Measurements from ENCODE around the gene TICRR. TPM values are rescaled to one million over a fixed set of nuclear protein-coding genes. Genes with fewer than 3 reads are reported as not detected.

TICRR gene
- total and polyA plus RNA-seq, 9 donors, result 0.08 to 0.32 (median 0.25) TPM

DNA sequence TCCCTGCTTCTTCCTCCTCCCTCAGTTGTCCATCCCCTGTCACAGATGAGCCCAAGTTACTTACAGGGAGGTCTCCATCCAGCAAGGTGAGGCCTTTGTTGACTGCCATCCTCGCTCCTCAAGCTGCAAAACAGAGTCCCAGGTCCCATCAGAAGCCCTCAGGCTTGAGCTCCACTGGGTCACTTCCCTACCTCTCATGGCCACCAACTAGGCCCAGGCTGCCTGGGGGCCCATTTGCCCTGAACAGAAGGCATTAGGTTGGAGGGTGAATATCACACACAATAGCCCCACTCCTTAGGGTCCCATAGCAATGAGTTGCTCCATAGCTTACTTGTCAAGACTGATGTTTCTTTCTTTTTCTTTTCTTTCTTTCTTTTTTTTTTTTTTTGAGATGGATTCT is 102.1 kb downstream of the TICRR start:
- Histone ChIP-seq H3K4me3 (no peak overlapping the region), H3K27me3 (no peaks in the 10 kb centered on the region), H3K9me3 (no peaks in the 10 kb centered on the region), H3K36me3 (no peaks in the 10 kb centered on the region), H3K4me1 (ENCODE audit: insufficient read depth) (peaks cover 19% of the 10 kb centered on the region), H3K27ac (no peak overlapping the region)
- 90 to 100% (median 90%) methylated on average over 1 of the region's 1 CpG for WGBS, 3 donors
- TF ChIP-seq, protein P1, sequence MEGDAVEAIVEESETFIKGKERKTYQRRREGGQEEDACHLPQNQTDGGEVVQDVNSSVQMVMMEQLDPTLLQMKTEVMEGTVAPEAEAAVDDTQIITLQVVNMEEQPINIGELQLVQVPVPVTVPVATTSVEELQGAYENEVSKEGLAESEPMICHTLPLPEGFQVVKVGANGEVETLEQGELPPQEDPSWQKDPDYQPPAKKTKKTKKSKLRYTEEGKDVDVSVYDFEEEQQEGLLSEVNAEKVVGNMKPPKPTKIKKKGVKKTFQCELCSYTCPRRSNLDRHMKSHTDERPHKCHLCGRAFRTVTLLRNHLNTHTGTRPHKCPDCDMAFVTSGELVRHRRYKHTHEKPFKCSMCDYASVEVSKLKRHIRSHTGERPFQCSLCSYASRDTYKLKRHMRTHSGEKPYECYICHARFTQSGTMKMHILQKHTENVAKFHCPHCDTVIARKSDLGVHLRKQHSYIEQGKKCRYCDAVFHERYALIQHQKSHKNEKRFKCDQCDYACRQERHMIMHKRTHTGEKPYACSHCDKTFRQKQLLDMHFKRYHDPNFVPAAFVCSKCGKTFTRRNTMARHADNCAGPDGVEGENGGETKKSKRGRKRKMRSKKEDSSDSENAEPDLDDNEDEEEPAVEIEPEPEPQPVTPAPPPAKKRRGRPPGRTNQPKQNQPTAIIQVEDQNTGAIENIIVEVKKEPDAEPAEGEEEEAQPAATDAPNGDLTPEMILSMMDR (IDR thresholded peaks at IDR 0.05), result no peak
- TF ChIP-seq EP300 (IDR thresholded peaks at IDR 0.05) (no peak), POLR2A (IDR thresholded peaks at IDR 0.05) (no peak)
- no peak for DNase-seq
- intact Hi-C loops (cut with DNase I), result no loop called here

Other genes starting within 250 kb of the TICRR start
- gene POLG, start 240.6 kb upstream of the TICRR start, total RNA-seq, result 10 to 100 TPM; 33.0 to 52.0 (median 43.0) TPM
- 10 to 100 TPM; 19.8 to 25.0 TPM for gene POLG, start 240.6 kb upstream of the TICRR start, polyA plus RNA-seq
- gene RHCG, start 78.9 kb upstream of the TICRR start, total RNA-seq, result under 1 TPM in 2 of 7 donors, not detected in 5; 0.23 to 0.67 TPM
- gene RHCG, start 78.9 kb upstream of the TICRR start, polyA plus RNA-seq, result not detected
- gene KIF7, start 80.0 kb downstream of the TICRR start, total RNA-seq, result 10 to 100 TPM in 6 of 7 donors, 1 to 10 TPM in 1; 4.3 to 16.3 (median 12.8) TPM
- gene KIF7, start 80.0 kb downstream of the TICRR start, polyA plus RNA-seq, result 1 to 10 TPM; 1.5 to 9.0 TPM
- gene PLIN1, start 103.9 kb downstream of the TICRR start, total RNA-seq, result 1 to 10 TPM in 5 of 7 donors, under 1 TPM in 2; 0.82 to 4.6 (median 1.0) TPM
- gene PLIN1, start 103.9 kb downstream of the TICRR start, polyA plus RNA-seq, result 1 to 10 TPM; 1.2 to 5.4 TPM
- gene PEX11A, start 115.3 kb downstream of the TICRR start, total RNA-seq, result 10 to 100 TPM; 10.9 to 17.6 (median 12.3) TPM
- gene PEX11A, start 115.3 kb downstream of the TICRR start, polyA plus RNA-seq, result 10 to 100 TPM; 12.6 to 15.0 TPM
- 1 to 10 TPM in 1 of 7 donors, under 1 TPM in 5, not detected in 1; 0.23 to 3.2 (median 0.48) TPM for gene WDR93, start 115.3 kb downstream of the TICRR start, total RNA-seq
- under 1 TPM; 0.24 to 0.33 TPM for gene WDR93, start 115.3 kb downstream of the TICRR start, polyA plus RNA-seq
- 1 to 10 TPM in 4 of 7 donors, under 1 TPM in 3; 0.20 to 1.3 (median 1.1) TPM for gene MESP1, start 175.8 kb downstream of the TICRR start, total RNA-seq
- gene MESP1, start 175.8 kb downstream of the TICRR start, polyA plus RNA-seq, result under 1 TPM in 1 of 2 donors, not detected in 1; 0.33 TPM
- not detected for gene MESP2, start 200.9 kb downstream of the TICRR start, total RNA-seq
- gene MESP2, start 200.9 kb downstream of the TICRR start, polyA plus RNA-seq, result under 1 TPM in 1 of 2 donors, not detected in 1; 0.19 TPM
- 10 to 100 TPM in 1 of 7 donors, 1 to 10 TPM in 4, under 1 TPM in 2; 0.30 to 10.0 (median 3.3) TPM for gene ANPEP, start 239.4 kb downstream of the TICRR start, total RNA-seq
- gene ANPEP, start 239.4 kb downstream of the TICRR start, polyA plus RNA-seq, result 10 to 100 TPM in 1 of 2 donors, 1 to 10 TPM in 1; 4.7 to 13.0 TPM

Data from ovary (tissue), 9 donors.